ENCODE data around the gene STK39. TPM values are rescaled to one million over a fixed set of nuclear protein-coding genes. Genes with fewer than 3 reads are reported as not detected.

STK39 gene
- total RNA-seq, 1 donor from 2014 or later: 14.3 TPM

GRCh38 chr2:168037778-168038177 lies 209.6 kb downstream of the STK39 start:
- H3K4me1 Mint-ChIP-seq (ENCODE audit: unreplicated experiment): no peaks in the 10 kb centered on the region
- TF ChIP-seq CTCF (IDR thresholded peaks at IDR 0.05; ENCODE audit: unreplicated experiment): no peak
- H3K27me3 Mint-ChIP-seq (ENCODE audit: unreplicated experiment): no peaks in the 10 kb centered on the region
- H3K9me3 Mint-ChIP-seq (ENCODE audit: unreplicated experiment): no peaks in the 10 kb centered on the region
- no peaks in the 10 kb centered on the region for H3K36me3 Mint-ChIP-seq (ENCODE audit: low read depth, unreplicated experiment)
- H3K27ac Mint-ChIP-seq (ENCODE audit: unreplicated experiment): no peak overlapping the region
- no peak overlapping the region for H3K4me3 Mint-ChIP-seq (ENCODE audit: unreplicated experiment)
- DNase-seq (ENCODE audit: low spot score): no peak

DNA sequence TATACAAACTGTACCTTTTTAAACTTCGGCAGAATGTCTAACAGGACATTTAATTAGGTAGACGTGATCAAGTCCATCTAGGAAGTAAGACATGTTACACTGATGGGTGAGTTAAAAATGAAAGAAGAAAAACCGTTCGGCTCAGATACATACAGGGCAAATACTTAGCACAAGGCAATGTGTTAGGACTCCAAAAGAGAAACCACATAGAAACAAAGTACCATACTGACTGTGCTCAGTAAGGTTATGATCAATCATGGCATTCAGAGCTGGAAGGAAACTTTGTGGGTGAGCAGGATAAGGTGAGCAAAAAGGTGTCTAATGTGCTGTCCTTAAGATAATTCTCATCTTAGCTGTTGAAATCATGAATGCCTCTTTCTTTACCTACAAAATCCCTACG lies 211.9 kb downstream of the STK39 start:
- Mint-ChIP-seq H3K9me3 (ENCODE audit: unreplicated experiment) (no peaks in the 10 kb centered on the region), H3K27ac (ENCODE audit: unreplicated experiment) (no peak overlapping the region), H3K36me3 (ENCODE audit: low read depth, unreplicated experiment) (no peaks in the 10 kb centered on the region), H3K27me3 (ENCODE audit: unreplicated experiment) (peaks cover 2% of the 10 kb centered on the region), H3K4me1 (ENCODE audit: unreplicated experiment) (peaks cover 6% of the 10 kb centered on the region), H3K4me3 (ENCODE audit: unreplicated experiment) (no peak overlapping the region)
- no peak for TF ChIP-seq CTCF (IDR thresholded peaks at IDR 0.05; ENCODE audit: unreplicated experiment)
- DNase-seq (ENCODE audit: low spot score): no peak

DNA sequence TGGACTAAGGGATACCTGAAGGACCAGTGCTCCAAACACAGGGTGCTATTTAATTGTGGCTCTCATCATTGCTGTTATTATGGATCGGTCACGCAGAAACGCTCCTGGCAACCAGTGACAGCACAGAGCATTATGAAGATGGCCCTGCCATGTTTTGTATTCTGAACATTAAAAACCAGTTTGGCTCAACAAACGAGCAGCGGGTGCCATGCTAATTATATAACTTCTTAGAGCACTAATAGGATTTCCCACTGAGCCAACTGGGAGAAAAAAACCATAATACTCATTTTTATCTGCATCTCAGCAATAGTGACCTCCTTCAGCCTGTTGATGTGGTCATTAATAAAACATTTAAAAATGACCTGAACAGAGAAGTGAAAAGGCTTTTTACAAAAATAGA lies 212.8 kb downstream of the STK39 start:
- H3K4me1 Mint-ChIP-seq (ENCODE audit: unreplicated experiment): peaks cover 6% of the 10 kb centered on the region
- DNase-seq (ENCODE audit: low spot score): no peak
- peaks cover 2% of the 10 kb centered on the region for H3K27me3 Mint-ChIP-seq (ENCODE audit: unreplicated experiment)
- no peak overlapping the region for H3K27ac Mint-ChIP-seq (ENCODE audit: unreplicated experiment)
- H3K9me3 Mint-ChIP-seq (ENCODE audit: unreplicated experiment): no peaks in the 10 kb centered on the region
- H3K4me3 Mint-ChIP-seq (ENCODE audit: unreplicated experiment): no peak overlapping the region
- H3K36me3 Mint-ChIP-seq (ENCODE audit: low read depth, unreplicated experiment): no peaks in the 10 kb centered on the region
- TF ChIP-seq CTCF (IDR thresholded peaks at IDR 0.05; ENCODE audit: unreplicated experiment): no peak

DNA sequence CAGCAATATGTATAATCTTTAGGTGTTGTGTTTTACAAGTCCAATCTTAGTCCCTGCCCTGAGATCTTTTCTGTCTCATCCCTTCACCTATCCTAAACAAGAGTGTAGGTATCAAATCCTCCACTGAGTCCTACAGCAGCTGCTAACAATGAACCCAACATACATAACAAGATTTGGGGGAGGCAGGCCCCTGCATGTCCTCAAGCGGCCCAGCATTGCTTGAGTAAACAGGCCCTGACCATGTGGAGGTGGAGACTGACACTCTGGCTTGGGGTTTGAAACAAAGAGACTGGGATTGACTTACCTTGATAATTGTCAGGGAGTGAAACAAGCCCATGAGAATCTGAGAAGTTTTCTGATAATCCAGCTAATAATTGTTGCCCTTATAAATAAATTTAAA lies 213.4 kb downstream of the STK39 start:
- H3K36me3 Mint-ChIP-seq (ENCODE audit: low read depth, unreplicated experiment): no peaks in the 10 kb centered on the region
- H3K9me3 Mint-ChIP-seq (ENCODE audit: unreplicated experiment): no peaks in the 10 kb centered on the region
- peaks cover 6% of the 10 kb centered on the region for H3K4me1 Mint-ChIP-seq (ENCODE audit: unreplicated experiment)
- peaks cover 2% of the 10 kb centered on the region for H3K27me3 Mint-ChIP-seq (ENCODE audit: unreplicated experiment)
- H3K4me3 Mint-ChIP-seq (ENCODE audit: unreplicated experiment): no peak overlapping the region
- no peak for TF ChIP-seq CTCF (IDR thresholded peaks at IDR 0.05; ENCODE audit: unreplicated experiment)
- H3K27ac Mint-ChIP-seq (ENCODE audit: unreplicated experiment): no peak overlapping the region
- DNase-seq (ENCODE audit: low spot score): no peak

DNA sequence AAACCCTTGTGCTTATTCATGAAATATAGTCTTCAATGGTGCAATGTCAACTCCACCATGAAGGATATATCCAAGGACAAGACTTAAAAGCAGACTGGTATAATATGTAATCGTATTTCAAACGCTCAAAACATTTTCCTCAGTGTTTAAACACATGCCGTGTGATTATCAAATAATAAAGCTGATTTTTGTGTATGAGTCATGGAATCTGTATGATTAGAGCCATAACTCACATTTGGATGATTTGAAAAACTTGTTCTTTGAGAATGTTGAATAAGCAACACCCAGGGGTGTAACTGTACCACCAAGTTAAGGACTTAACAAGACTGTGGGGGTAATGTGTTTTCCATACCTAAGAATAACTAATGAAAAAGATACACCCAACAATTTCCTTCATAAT lies 215.3 kb downstream of the STK39 start:
- Mint-ChIP-seq H3K27me3 (ENCODE audit: unreplicated experiment) (peaks cover 2% of the 10 kb centered on the region), H3K4me3 (ENCODE audit: unreplicated experiment) (no peak overlapping the region), H3K36me3 (ENCODE audit: low read depth, unreplicated experiment) (no peaks in the 10 kb centered on the region), H3K4me1 (ENCODE audit: unreplicated experiment) (peaks cover 6% of the 10 kb centered on the region), H3K27ac (ENCODE audit: unreplicated experiment) (no peak overlapping the region), H3K9me3 (ENCODE audit: unreplicated experiment) (no peaks in the 10 kb centered on the region)
- DNase-seq (ENCODE audit: low spot score): no peak
- no peak for TF ChIP-seq CTCF (IDR thresholded peaks at IDR 0.05; ENCODE audit: unreplicated experiment)
